Hepatocyte (in vitro differentiated cells): ENCODE data around the gene SGCD. TPM values are rescaled to one million over a fixed set of nuclear protein-coding genes. Genes with fewer than 3 reads are reported as not detected.

Experiments
- DNase-seq: peaks from one replicate; pipeline ENCODE4 v3.0.0-alpha.2; 2016; ENCODE audit warnings: low spot score
- H2AFZ ChIP-seq: fragments of 200-600 bp; sonication (generic); 2 replicates; pipeline ENCODE4 v1.6.0; 2016; ENCODE audit warnings: antibody characterized with exemption, mild to moderate bottlenecking
- H3K27ac ChIP-seq: fragments of 200-600 bp; sonication (generic); 2 replicates; pipeline ENCODE4 v1.5.1; 2016; ENCODE audit warnings: mild to moderate bottlenecking
- H3K27me3 ChIP-seq: fragments of 200-600 bp; sonication (generic); 2 replicates; pipeline ENCODE4 v1.6.1; 2016
- H3K36me3 ChIP-seq: fragments of 200-600 bp; sonication (generic); replicated peaks from 2 replicates; pipeline ENCODE4 v1.5.1; 2016; ENCODE audit warnings: low read depth; ENCODE audit not compliant: insufficient read depth
- H3K4me1 ChIP-seq: fragments of 200-600 bp; sonication (generic); 2 replicates; pipeline ENCODE4 v1.5.1; 2016; ENCODE audit warnings: mild to moderate bottlenecking, moderate library complexity; ENCODE audit not compliant: insufficient read depth
- H3K4me2 ChIP-seq: fragments of 200-600 bp; sonication (generic); 2 replicates; pipeline ENCODE4 v1.6.0; 2016
- H3K4me3 ChIP-seq: fragments of 200-600 bp; sonication (generic); 2 replicates; pipeline ENCODE4 v1.5.1; 2016; ENCODE audit warnings: mild to moderate bottlenecking
- H3K79me2 ChIP-seq: fragments of 200-600 bp; sonication (generic); 2 replicates; pipeline ENCODE4 v1.6.0; 2017; ENCODE audit warnings: mild to moderate bottlenecking
- H3K9me2 ChIP-seq: fragments of 200-600 bp; sonication (generic); replicated peaks from 2 replicates; pipeline ENCODE4 v1.6.0; 2017; ENCODE audit warnings: mild to moderate bottlenecking; ENCODE audit not compliant: insufficient read depth
- H3K9me3 ChIP-seq: fragments of 200-600 bp; sonication (generic); 2 replicates; pipeline ENCODE4 v1.5.1; 2016; ENCODE audit warnings: low read depth, mild to moderate bottlenecking
- H4K20me1 ChIP-seq: fragments of 200-600 bp; sonication (generic); 2 replicates; pipeline ENCODE4 v1.6.0; 2016; ENCODE audit warnings: mild to moderate bottlenecking; ENCODE audit not compliant: insufficient read depth, poor library complexity, severe bottlenecking
- CTCF ChIP-seq: fragments of 200-600 bp; sonication (generic); IDR thresholded peaks from 2 replicates; pipeline ENCODE4 v1.5.1; 2016; ENCODE audit warnings: antibody characterized with exemption, mild to moderate bottlenecking; ENCODE audit not compliant: poor library complexity
- EZH2 ChIP-seq: fragments of 200-600 bp; sonication (generic); IDR thresholded peaks from 2 replicates; pipeline ENCODE4 v1.6.1; 2016; ENCODE audit warnings: antibody characterized with exemption, mild to moderate bottlenecking, borderline replicate concordance
- EZH2phosphoT487 ChIP-seq: fragments of 200-600 bp; sonication (generic); IDR thresholded peaks from one replicate; pipeline ENCODE4 v1.6.1; 2018; ENCODE audit warnings: antibody characterized with exemption, mild to moderate bottlenecking, low read depth, moderate library complexity; ENCODE audit not compliant: unreplicated experiment, severe bottlenecking
- WGBS: methylation state at CpG from one replicate; pipeline ENCODE4 v1.1.6; 2016; ENCODE audit warnings: low lambda C conversion rate; ENCODE audit errors: missing lambda C conversion rate; 5-methylcytosine and 5-hydroxymethylcytosine counted together
- polyA plus RNA-seq: library from polyadenylated mRNA; unstranded; fragments of >200 nt; fragmentation: Nextera tagmentation; extraction: Ambion mirVana; gene quantifications from 2 replicates; pipeline ENCODE4 v1.2.1, GENCODE V29; 2016
- total RNA-seq: library from RNA; depleted of rRNA; stranded (reverse); fragments of >200 nt; gene quantifications from 2 replicates; pipeline ENCODE4 v1.2.3, GENCODE V29; 2014

Gene SGCD
- total and polyA plus RNA-seq, 2 experiments from 2014 or later: 3.8 to 8.8 TPM

GRCh38 chr5:156350256-156350655 is 23.3 kb downstream of the SGCD start:
- no peak for DNase-seq
- no peak overlapping the region for H3K27ac ChIP-seq
- no peaks in the 10 kb centered on the region for H4K20me1 ChIP-seq
- TF ChIP-seq CTCF (no peak), EZH2phosphoT487 (no peak), EZH2 (no peak)
- H3K9me2 ChIP-seq: no peaks in the 10 kb centered on the region
- H3K9me3 ChIP-seq: no peaks in the 10 kb centered on the region
- no peak overlapping the region for H3K4me2 ChIP-seq
- no peak overlapping the region for H2AFZ ChIP-seq
- no peaks in the 10 kb centered on the region for H3K27me3 ChIP-seq
- WGBS: 98% methylated on average over 2 of the region's 2 CpGs
- no peak overlapping the region for H3K4me3 ChIP-seq
- no peaks in the 10 kb centered on the region for H3K79me2 ChIP-seq
- H3K36me3 ChIP-seq: no peaks in the 10 kb centered on the region
- no peaks in the 10 kb centered on the region for H3K4me1 ChIP-seq

GRCh38 chr5:156351423-156351822 is 24.5 kb downstream of the SGCD start:
- no peak overlapping the region for H3K27ac ChIP-seq
- 78% methylated on average over 4 of the region's 4 CpGs for WGBS

GRCh38 chr5:156354571-156354970 is 27.6 kb downstream of the SGCD start:
- no peak overlapping the region for H3K27ac ChIP-seq
- no peak overlapping the region for H3K4me3 ChIP-seq
- H3K9me3 ChIP-seq: no peaks in the 10 kb centered on the region
- H3K27me3 ChIP-seq: no peaks in the 10 kb centered on the region
- DNase-seq: no peak
- H3K4me2 ChIP-seq: no peak overlapping the region
- H3K36me3 ChIP-seq: no peaks in the 10 kb centered on the region
- H4K20me1 ChIP-seq: no peaks in the 10 kb centered on the region
- no peaks in the 10 kb centered on the region for H3K79me2 ChIP-seq
- no peaks in the 10 kb centered on the region for H3K4me1 ChIP-seq
- H3K9me2 ChIP-seq: no peaks in the 10 kb centered on the region
- H2AFZ ChIP-seq: no peak overlapping the region
- TF ChIP-seq CTCF (no peak), EZH2 (no peak), EZH2phosphoT487 (no peak)

More at GRCh38 chr5:156351423-156351822, 24.5 kb downstream of the SGCD start:
- DNase-seq: no peak
- Histone ChIP-seq H3K36me3 (no peaks in the 10 kb centered on the region), H3K27me3 (no peaks in the 10 kb centered on the region), H3K9me3 (no peaks in the 10 kb centered on the region), H3K4me1 (no peaks in the 10 kb centered on the region), H3K4me2 (no peak overlapping the region), H3K9me2 (no peaks in the 10 kb centered on the region), H3K79me2 (no peaks in the 10 kb centered on the region), H4K20me1 (no peaks in the 10 kb centered on the region), H2AFZ (no peak overlapping the region), H3K4me3 (no peak overlapping the region)
- TF ChIP-seq EZH2 (no peak), EZH2phosphoT487 (no peak), CTCF (no peak)

GRCh38 chr5:156356238-156356637 is 29.3 kb downstream of the SGCD start:
- Histone ChIP-seq H3K4me1 (no peaks in the 10 kb centered on the region), H3K9me2 (no peaks in the 10 kb centered on the region), H3K27ac (no peak overlapping the region), H4K20me1 (no peaks in the 10 kb centered on the region), H3K9me3 (no peaks in the 10 kb centered on the region), H3K4me3 (no peak overlapping the region), H3K36me3 (no peaks in the 10 kb centered on the region), H3K4me2 (no peak overlapping the region), H2AFZ (no peak overlapping the region), H3K79me2 (no peaks in the 10 kb centered on the region), H3K27me3 (no peaks in the 10 kb centered on the region)
- WGBS: 85% methylated on average over 2 of the region's 2 CpGs
- DNase-seq: no peak
- TF ChIP-seq EZH2phosphoT487 (no peak), EZH2 (no peak), CTCF (no peak)
